K562 (cell line): ENCODE data around the gene SEMA4G. TPM values are rescaled to one million over a fixed set of nuclear protein-coding genes. Genes with fewer than 3 reads are reported as not detected.

Experiments used
- ASH1L ChIP-seq: fragments of 450-650 bp; IDR thresholded peaks from 2 replicates; pipeline ENCODE4 v1.6.1; 2018; ENCODE audit warnings: borderline replicate concordance, mild to moderate bottlenecking, low read depth; ENCODE audit not compliant: partially characterized antibody
- ATF1 ChIP-seq, 2 experiments: fragments of 450-650 bp in 1 of 2; IDR thresholded peaks; 2 replicates each; pipeline ENCODE4 v1.6.1; 2016; ENCODE audit warnings: missing compliant biosample characterization in 1 of 2, missing genetic modification characterization in 1 of 2
- CREM ChIP-seq: IDR thresholded peaks from 2 replicates; pipeline ENCODE4 v1.6.1; 2014; ENCODE audit warnings: antibody characterized with exemption, low read depth
- HDAC1 ChIP-seq, 2 experiments: fragments of 450-650 bp; IDR thresholded peaks; 2 replicates each; pipeline ENCODE4 v1.6.1; 2016 to 2017; ENCODE audit warnings: inconsistent platforms in 1 of 2, mild to moderate bottlenecking in 1 of 2, moderate library complexity in 1 of 2
- JUN ChIP-seq, 2 experiments: sonication (generic) in 1 of 2; formaldehyde crosslinking in 1 of 2; IDR thresholded peaks; 2 replicates each; pipeline versions ENCODE4 v1.6.1 to v1.8.0; 2012 to 2022; ENCODE audit warnings: borderline replicate concordance in 2 of 2, mild to moderate bottlenecking in 2 of 2, improper control_type of control experiment in 1 of 2, low read depth in 1 of 2, low read length in 1 of 2, missing genetic modification reagents in 1 of 2
- KDM4B ChIP-seq, 2 experiments: fragments of 450-650 bp in 1 of 2; sonication (generic) in 1 of 2; IDR thresholded peaks; 2 replicates each; pipeline ENCODE4 v1.6.1; 2016 to 2017; ENCODE audit warnings: borderline replicate concordance in 2 of 2, antibody characterized with exemption in 1 of 2, low read depth in 1 of 2, mild to moderate bottlenecking in 1 of 2
- NELFE ChIP-seq: IDR thresholded peaks from 2 replicates; pipeline ENCODE4 v1.6.1; 2011; ENCODE audit warnings: mild to moderate bottlenecking; ENCODE audit not compliant: insufficient read depth, insufficient read length
- NONO ChIP-seq, 2 experiments: fragments of 200-400 bp in 1 of 2; fragments of 450-650 bp in 1 of 2; formaldehyde crosslinking in 1 of 2; IDR thresholded peaks; 2 replicates each; pipeline ENCODE4 v1.6.1; 2017; ENCODE audit warnings: low read depth in 2 of 2, mild to moderate bottlenecking in 2 of 2, moderate library complexity in 2 of 2, low read length in 1 of 2
- RB1 ChIP-seq: fragments of 450-650 bp; IDR thresholded peaks from 2 replicates; pipeline ENCODE4 v1.6.1; 2017; ENCODE audit warnings: low read depth, mild to moderate bottlenecking
- SMAD4 ChIP-seq: fragments of 250-450 bp; sonication (Bioruptor Pico); conservative IDR thresholded peaks from 2 replicates; pipeline ENCODE4 v1.8.0; 2021; ENCODE audit warnings: inconsistent platforms, mild to moderate bottlenecking, moderate library complexity
- TAF1 ChIP-seq: IDR thresholded peaks from 2 replicates; pipeline ENCODE4 v1.6.1; 2011; ENCODE audit warnings: mild to moderate bottlenecking, low read length, moderate library complexity; ENCODE audit not compliant: insufficient read depth, control insufficient read depth, severe bottlenecking; ENCODE audit errors: extremely low read depth
- YY1 ChIP-seq, 3 experiments: IDR thresholded peaks; 2 replicates each; pipeline ENCODE4 v1.6.1; 2011; ENCODE audit warnings: low read length in 2 of 3, mild to moderate bottlenecking in 2 of 3, moderate library complexity in 2 of 3, borderline replicate concordance in 1 of 3, control low read depth in 1 of 3, low read depth in 1 of 3; ENCODE audit not compliant: insufficient read depth in 3 of 3, insufficient replicate concordance in 2 of 3, control insufficient read depth in 1 of 3, insufficient read length in 1 of 3; ENCODE audit errors: extremely low read depth in 1 of 3
- ZBTB17 ChIP-seq: fragments of 450-650 bp; formaldehyde crosslinking; IDR thresholded peaks from 2 replicates; pipeline ENCODE4 v1.4.0; 2020; ENCODE audit warnings: mild to moderate bottlenecking
- ZFX ChIP-seq: sonication (generic); formaldehyde crosslinking; IDR thresholded peaks from 2 replicates; pipeline ENCODE4 v1.8.0; 2022; ENCODE audit warnings: mild to moderate bottlenecking, missing genetic modification reagents, moderate library complexity
- ZNF589 ChIP-seq: fragments of 200-800 bp; sonication (Bioruptor generic); IDR thresholded peaks from 2 replicates; pipeline ENCODE4 v1.6.1; 2016; ENCODE audit warnings: low read depth, missing genetic modification characterization, missing compliant biosample characterization
- ZSCAN32 ChIP-seq: fragments of 450-650 bp; formaldehyde crosslinking; IDR thresholded peaks from 2 replicates; pipeline ENCODE4 v1.4.0; 2020; ENCODE audit warnings: mild to moderate bottlenecking, moderate library complexity
- polyA plus RNA-seq, 8 experiments: library from polyadenylated mRNA; depleted of rRNA in 4 of 8; stranded (reverse) in 5 of 8; unstranded in 3 of 8; fragments of >200 nt; fragmentation: Nextera tagmentation in 2 of 8; fragmentation: Illumina TruSeq in 1 of 8; extraction: Ambion mirVana in 2 of 8; extraction: Trizol in 1 of 8; gene quantifications; 2 replicates each; pipeline versions ENCODE4 v1.2.1 to v1.2.3, GENCODE V29; 2011 to 2014; ENCODE audit warnings: inconsistent platforms in 1 of 8, missing spikeins in 1 of 8
- total RNA-seq, 7 experiments: library from RNA; depleted of rRNA in 6 of 7; stranded (reverse); fragments of >200 nt in 6 of 7; fragmentation: Illumina TruSeq in 2 of 7; extraction: Trizol in 2 of 7; gene quantifications; 2 replicates each; pipeline versions ENCODE4 v1.2.1 to v1.2.3, GENCODE V29; 2011 to 2021; ENCODE audit warnings: low replicate concordance in 1 of 7
- TF ChIP-seq, protein P1 (sequence below): sonication (generic); formaldehyde crosslinking; IDR thresholded peaks from 2 replicates; pipeline ENCODE4 v1.8.0; 2022; ENCODE audit warnings: missing genetic modification reagents, mild to moderate bottlenecking, moderate library complexity, borderline replicate concordance
- TF ChIP-seq, protein P2 (sequence below): fragments of 450-650 bp; formaldehyde crosslinking; IDR thresholded peaks from 2 replicates; pipeline ENCODE4 v1.4.0; 2020; ENCODE audit warnings: mild to moderate bottlenecking, moderate library complexity
- TF ChIP-seq, protein P3 (sequence below): sonication (generic); formaldehyde crosslinking; IDR thresholded peaks from 2 replicates; pipeline ENCODE4 v1.8.0; 2022; ENCODE audit warnings: mild to moderate bottlenecking, missing genetic modification reagents

The SEMA4G gene
- total and polyA plus RNA-seq, 9 of the 15 experiments (the other 6 are each of a cell fraction or from before 2014, with no cell fraction given), result 0.40 to 7.8 (median 1.8) TPM

DNA sequence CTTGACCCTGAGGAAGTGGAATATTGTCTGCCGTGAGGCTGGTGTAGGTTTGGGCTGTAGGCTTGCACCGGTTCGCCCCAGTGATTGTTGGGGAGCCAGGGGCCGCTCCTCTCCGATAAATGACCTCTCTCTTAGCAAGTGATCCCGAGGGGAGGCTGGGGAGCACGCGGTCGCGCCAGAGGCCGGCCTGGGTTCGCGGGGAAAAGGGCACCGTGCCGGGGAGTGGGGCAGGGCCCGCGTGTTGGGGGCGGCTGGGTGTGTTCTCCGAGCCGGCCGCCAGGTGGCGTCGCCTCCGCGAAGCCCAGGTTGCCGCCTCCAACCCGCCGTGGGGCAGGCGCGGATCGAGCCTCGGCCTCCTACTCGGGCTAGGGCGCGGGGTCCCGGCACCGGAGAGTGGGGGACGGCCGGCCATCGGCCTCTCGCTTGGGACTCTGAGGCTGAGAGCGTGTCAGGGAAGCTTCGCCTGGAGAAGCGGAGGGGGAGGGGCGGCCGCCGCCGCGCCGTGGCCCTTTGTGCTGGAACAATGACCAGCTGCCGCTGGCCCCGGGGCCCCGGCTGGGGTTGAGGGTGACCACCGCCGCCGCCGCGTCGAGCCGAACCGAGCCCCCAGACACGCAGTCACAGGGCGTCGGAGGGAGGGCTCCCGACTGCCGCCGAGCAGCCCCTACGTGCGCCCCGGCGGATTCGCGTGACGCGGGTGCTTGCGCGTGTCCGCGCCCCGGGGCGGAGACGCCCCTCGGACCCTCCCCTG, 29.9 kb downstream of the SEMA4G start (continued):
- TF ChIP-seq JUN (IDR thresholded peaks at IDR 0.05; ENCODE audit: borderline replicate concordance, low read depth, low read length), result no peak
- TF ChIP-seq JUN (CRISPR knock-in tag; IDR thresholded peaks at IDR 0.05; ENCODE audit: borderline replicate concordance), result 0 out of 2 replicates have a peak, but pooled peaks have one; percentile 51
- peak in 1 of 3 experiments; percentile 12 for TF ChIP-seq YY1 (IDR thresholded peaks at IDR 0.05; ENCODE audit: borderline replicate concordance in 1 of 3, control insufficient read depth in 1 of 3, extremely low read depth in 1 of 3, insufficient read depth in 3 of 3, insufficient read length in 1 of 3, insufficient replicate concordance in 2 of 3, low read depth in 1 of 3, low read length in 2 of 3)
- TF ChIP-seq ZSCAN32 (CRISPR knock-in tag), result peak; percentile 26; the same call in 1 of the 2 replicates
- peak in 1 of 2 experiments; percentile 25; a peak in 2 of 4 replicates for TF ChIP-seq HDAC1 (IDR thresholded peaks at IDR 0.05)
- peak; percentile 54 for TF ChIP-seq SMAD4 (CRISPR knock-in tag)
- TF ChIP-seq, protein P1, sequence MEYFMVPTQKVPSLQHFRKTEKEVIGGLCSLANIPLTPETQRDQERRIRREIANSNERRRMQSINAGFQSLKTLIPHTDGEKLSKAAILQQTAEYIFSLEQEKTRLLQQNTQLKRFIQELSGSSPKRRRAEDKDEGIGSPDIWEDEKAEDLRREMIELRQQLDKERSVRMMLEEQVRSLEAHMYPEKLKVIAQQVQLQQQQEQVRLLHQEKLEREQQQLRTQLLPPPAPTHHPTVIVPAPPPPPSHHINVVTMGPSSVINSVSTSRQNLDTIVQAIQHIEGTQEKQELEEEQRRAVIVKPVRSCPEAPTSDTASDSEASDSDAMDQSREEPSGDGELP, result peak; percentile 33; the same call in 1 of the 2 replicates
- TF ChIP-seq, protein P2, sequence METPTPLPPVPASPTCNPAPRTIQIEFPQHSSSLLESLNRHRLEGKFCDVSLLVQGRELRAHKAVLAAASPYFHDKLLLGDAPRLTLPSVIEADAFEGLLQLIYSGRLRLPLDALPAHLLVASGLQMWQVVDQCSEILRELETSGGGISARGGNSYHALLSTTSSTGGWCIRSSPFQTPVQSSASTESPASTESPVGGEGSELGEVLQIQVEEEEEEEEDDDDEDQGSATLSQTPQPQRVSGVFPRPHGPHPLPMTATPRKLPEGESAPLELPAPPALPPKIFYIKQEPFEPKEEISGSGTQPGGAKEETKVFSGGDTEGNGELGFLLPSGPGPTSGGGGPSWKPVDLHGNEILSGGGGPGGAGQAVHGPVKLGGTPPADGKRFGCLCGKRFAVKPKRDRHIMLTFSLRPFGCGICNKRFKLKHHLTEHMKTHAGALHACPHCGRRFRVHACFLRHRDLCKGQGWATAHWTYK (CRISPR knock-in tag), result peak; percentile 48; the same call in 1 of the 2 replicates
- no peak for TF ChIP-seq KDM4B (IDR thresholded peaks at IDR 0.05; ENCODE audit: borderline replicate concordance in 2 of 2, low read depth in 1 of 2)
- TF ChIP-seq RB1, result peak; percentile 73
- TF ChIP-seq CREM, result peak; percentile 79
- TF ChIP-seq ASH1L, result no peak
- peak; percentile 82 for TF ChIP-seq ZFX
- peak; percentile 33 for TF ChIP-seq TAF1
- TF ChIP-seq, protein P3, sequence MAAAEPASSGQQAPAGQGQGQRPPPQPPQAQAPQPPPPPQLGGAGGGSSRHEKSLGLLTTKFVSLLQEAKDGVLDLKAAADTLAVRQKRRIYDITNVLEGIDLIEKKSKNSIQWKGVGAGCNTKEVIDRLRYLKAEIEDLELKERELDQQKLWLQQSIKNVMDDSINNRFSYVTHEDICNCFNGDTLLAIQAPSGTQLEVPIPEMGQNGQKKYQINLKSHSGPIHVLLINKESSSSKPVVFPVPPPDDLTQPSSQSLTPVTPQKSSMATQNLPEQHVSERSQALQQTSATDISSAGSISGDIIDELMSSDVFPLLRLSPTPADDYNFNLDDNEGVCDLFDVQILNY (CRISPR knock-in tag), result no peak
- TF ChIP-seq NONO (IDR thresholded peaks at IDR 0.05; ENCODE audit: low read depth in 2 of 2, low read length in 1 of 2), result peak in 1 of 2 experiments; percentile 52; a peak in 1 of 4 replicates
- no peak for TF ChIP-seq NELFE
- no peak for TF ChIP-seq ZBTB17 (CRISPR knock-in tag)
- peak; percentile 22; the same call in 1 of the 2 replicates for TF ChIP-seq ZNF589 (CRISPR knock-in tag)
- TF ChIP-seq ATF1 (CRISPR knock-in tag; IDR thresholded peaks at IDR 0.05), result 0 out of 2 replicates have a peak, but pooled peaks have one; percentile 35
- peak; percentile 84 for TF ChIP-seq ATF1 (tag; IDR thresholded peaks at IDR 0.05)
